GM19438 (cell line): ENCODE data around the gene RBM33.
A peak's percentile ranks its signal among the peaks of the same experiment; 100 is the strongest.

ENCODE experiments used
- ATAC-seq: cut with Tn5 transposase; IDR thresholded peaks from one replicate; pipeline ENCODE4 v1.9.1; 2021; ENCODE audit warnings: low read depth; ENCODE audit not compliant: unreplicated experiment

Gene RBM33

GRCh38 chr7:155721056-155721455 lies 76.6 kb downstream of the RBM33 start:
- ATAC-seq, result no peak

- peak; percentile 48 for ATAC-seq
Measured at GRCh38 chr7:155722118-155722517, 77.7 kb downstream of the RBM33 start.

- ATAC-seq, result no peak
Measured at GRCh38 chr7:155722936-155723335, 78.5 kb downstream of the RBM33 start.

- ATAC-seq, result no peak
Measured at GRCh38 chr7:155724327-155725005, 80.0 kb downstream of the RBM33 start.

GRCh38 chr7:155725006-155725355 lies 80.5 kb downstream of the RBM33 start:
- ATAC-seq, result no peak

GRCh38 chr7:155727616-155728015 lies 83.2 kb downstream of the RBM33 start:
- ATAC-seq, result no peak

GRCh38 chr7:155728116-155728515 lies 83.7 kb downstream of the RBM33 start:
- no peak for ATAC-seq

GRCh38 chr7:155729847-155730246 lies 85.4 kb downstream of the RBM33 start:
- no peak for ATAC-seq

- ATAC-seq, result no peak
Measured at GRCh38 chr7:155731380-155731779, 86.9 kb downstream of the RBM33 start.

- no peak for ATAC-seq
Measured at GRCh38 chr7:155731871-155732270, 87.4 kb downstream of the RBM33 start.

- no peak for ATAC-seq
Measured at GRCh38 chr7:155732286-155732685, 87.8 kb downstream of the RBM33 start.

- ATAC-seq, result no peak
Measured at GRCh38 chr7:155733582-155734444, 89.4 kb downstream of the RBM33 start.

GRCh38 chr7:155734445-155734809 lies 90.0 kb downstream of the RBM33 start:
- ATAC-seq, result no peak

GRCh38 chr7:155735442-155736115 lies 91.1 kb downstream of the RBM33 start:
- ATAC-seq, result no peak

- ATAC-seq, result no peak
Measured at GRCh38 chr7:155737590-155737989, 93.1 kb downstream of the RBM33 start.

- no peak for ATAC-seq
Measured at GRCh38 chr7:155738104-155738503, 93.6 kb downstream of the RBM33 start.

- no peak for ATAC-seq
Measured at GRCh38 chr7:155738652-155739537, 94.4 kb downstream of the RBM33 start.

GRCh38 chr7:155739538-155740143 lies 95.2 kb downstream of the RBM33 start:
- no peak for ATAC-seq

GRCh38 chr7:155741082-155741481 lies 96.6 kb downstream of the RBM33 start:
- peak; percentile 46 for ATAC-seq

- ATAC-seq, result no peak
Measured at GRCh38 chr7:155741805-155742204, 97.3 kb downstream of the RBM33 start.
